Stimulated activated CD4-positive, alpha-beta T cell treated with anti-CD3 and anti-CD28 coated beads, TNF-alpha, amount 100 ng/mL, for 24 hours (primary cell): ENCODE measurements around the gene RAD51AP2.

Source experiments
- DNase-seq, 3 experiments: peaks; one replicate each; pipeline ENCODE4 v3.0.0-alpha.2; 2020; ENCODE audit warnings: low read depth in 3 of 3

The RAD51AP2 gene

GRCh38 chr2:17470855-17471641 lies 47.2 kb downstream of the RAD51AP2 start:
- DNase-seq, result no peak

- DNase-seq, result no peak
Observed at GRCh38 chr2:17461087-17461475, 57.2 kb downstream of the RAD51AP2 start.
